Right ventricle myocardium inferior (tissue), 1 donor: Measurements from ENCODE around the gene SHISA4. TPM values are rescaled to one million over a fixed set of nuclear protein-coding genes. Genes with fewer than 3 reads are reported as not detected.
A peak's percentile ranks its signal among the peaks of the same experiment; 100 is the strongest.
"Not testable (repeated sequence)": the region's sequence is repeated elsewhere in the genome, so short reads cannot be mapped to it uniquely, and the experiment has no call there.

Experiments
- ATAC-seq: fragments of 200-7000 bp; cut with Tn5 transposase; one replicate; pipeline ENCODE4 v1.9.1; 2020; ENCODE audit warnings: mild to moderate bottlenecking, moderate library complexity
- DNase-seq: peaks from one replicate; pipeline ENCODE4 v3.0.0; 2021; ENCODE audit errors: missing footprints
- intact Hi-C: fragments of 100-400 bp; cut with DNase I; formaldehyde crosslinking; loops from one replicate; pipeline ENCODE4 v1.11.0; 2022
- long read RNA-seq: library from polyadenylated mRNA; unstranded; transcript quantifications from one replicate; pipeline ENCODE4 v2.0.0, GENCODE V29; 2021
- total RNA-seq: library from RNA; stranded (reverse); fragmentation: NEBNext Ultra II Directional; extraction: Animal tissue kit (Norgen Biotek cat#: 25700); gene quantifications from one replicate; pipeline ENCODE4 v1.2.1, GENCODE V29; 2021
- donor health status: DM: no; HTN: yes; CAD: no; lungs with severe emphysema.

SHISA4 gene
- total RNA-seq, result 159 TPM
- long read RNA-seq, transcript SHISA4-202 (5 exons, 914 nt), result minor isoform, 9 of 83 reads
- long read RNA-seq, transcript SHISA4-201 (5 exons, 1,341 nt), result major isoform, 55 of 83 reads
- long read RNA-seq, partial matches to known transcripts, result 15 of 83 reads
- long read RNA-seq, other reads (novel, unspliced or antisense), result 4 of 83 reads

GRCh38 chr1:201888282-201889089, at the start of gene SHISA4:
SHISA4 (plus strand) TSS chr1:201888898; CDS start chr1:201888995, 97 bp downstream.
- DNase-seq (peak; percentile 88), ATAC-seq (peak; percentile 84)
- intact Hi-C loops, result loop anchor here (5.0 kb wide), 1 partner anchor 219 kb away; no protein-coding TSS in a partner anchor

- ATAC-seq, DNase-seq, intact Hi-C loops: not testable (repeated sequence)
Measured at GRCh38 chr1:201839089-201839488, 49.6 kb upstream of the SHISA4 start.

GRCh38 chr1:201840055-201840454, 48.6 kb upstream of the SHISA4 start:
- DNase-seq, result no peak
- intact Hi-C loops, result no loop called here
- ATAC-seq, result no peak

- intact Hi-C loops, result no loop called here
- DNase-seq, result no peak
Measured at GRCh38 chr1:201840490-201840889, 48.2 kb upstream of the SHISA4 start.

GRCh38 chr1:201841265-201841912, 47.3 kb upstream of the SHISA4 start:
- no peak for ATAC-seq
- intact Hi-C loops, result no loop called here
- no peak for DNase-seq

More at GRCh38 chr1:201840490-201840889, 48.2 kb upstream of the SHISA4 start:
- no peak for ATAC-seq

GRCh38 chr1:201842472-201843027, 46.1 kb upstream of the SHISA4 start:
- intact Hi-C loops, result no loop called here
- DNase-seq, result no peak
- ATAC-seq, result no peak

- intact Hi-C loops, result no loop called here
- ATAC-seq, result no peak
- DNase-seq, result no peak
Measured at GRCh38 chr1:201845331-201846083, 43.2 kb upstream of the SHISA4 start.

GRCh38 chr1:201847150-201847549, 41.5 kb upstream of the SHISA4 start:
- DNase-seq (no peak), ATAC-seq (no peak)
- intact Hi-C loops, result no loop called here

GRCh38 chr1:201848230-201848629, 40.5 kb upstream of the SHISA4 start:
- DNase-seq, result no peak
- ATAC-seq, result no peak
- intact Hi-C loops, result no loop called here

GRCh38 chr1:201849372-201850052, 39.2 kb upstream of the SHISA4 start:
- intact Hi-C loops, result no loop called here
- DNase-seq (no peak), ATAC-seq (no peak)

GRCh38 chr1:201850053-201850397, 38.7 kb upstream of the SHISA4 start:
- DNase-seq, result peak; percentile 50
- peak; percentile 50 for ATAC-seq
- intact Hi-C loops, result no loop called here

GRCh38 chr1:201851949-201852348, 36.7 kb upstream of the SHISA4 start:
- ATAC-seq (no peak), DNase-seq (no peak)
- intact Hi-C loops, result no loop called here

GRCh38 chr1:201856722-201857121, 32.0 kb upstream of the SHISA4 start:
- DNase-seq, result not testable (repeated sequence)

GRCh38 chr1:201859424-201859823, 29.3 kb upstream of the SHISA4 start:
- no peak for DNase-seq

More at GRCh38 chr1:201856722-201857121, 32.0 kb upstream of the SHISA4 start:
- ATAC-seq, intact Hi-C loops: not testable (repeated sequence)

GRCh38 chr1:201861448-201861847, 27.2 kb upstream of the SHISA4 start:
- no peak for ATAC-seq
- intact Hi-C loops, result no loop called here
- DNase-seq, result no peak

More at GRCh38 chr1:201859424-201859823, 29.3 kb upstream of the SHISA4 start:
- intact Hi-C loops, result no loop called here
- no peak for ATAC-seq

GRCh38 chr1:201870397-201870796, 18.3 kb upstream of the SHISA4 start:
- ATAC-seq, result no peak
- intact Hi-C loops, result no loop called here

GRCh38 chr1:201874672-201875071, 14.0 kb upstream of the SHISA4 start:
- no peak for ATAC-seq
- intact Hi-C loops, result loop anchor here (5.0 kb wide), 1 partner anchor 47 kb away; the partner anchor contains the start of gene IPO9
- DNase-seq, result no peak

More at GRCh38 chr1:201870397-201870796, 18.3 kb upstream of the SHISA4 start:
- DNase-seq, result no peak
